ENCODE measurements around the gene TIPARP.

DNA sequence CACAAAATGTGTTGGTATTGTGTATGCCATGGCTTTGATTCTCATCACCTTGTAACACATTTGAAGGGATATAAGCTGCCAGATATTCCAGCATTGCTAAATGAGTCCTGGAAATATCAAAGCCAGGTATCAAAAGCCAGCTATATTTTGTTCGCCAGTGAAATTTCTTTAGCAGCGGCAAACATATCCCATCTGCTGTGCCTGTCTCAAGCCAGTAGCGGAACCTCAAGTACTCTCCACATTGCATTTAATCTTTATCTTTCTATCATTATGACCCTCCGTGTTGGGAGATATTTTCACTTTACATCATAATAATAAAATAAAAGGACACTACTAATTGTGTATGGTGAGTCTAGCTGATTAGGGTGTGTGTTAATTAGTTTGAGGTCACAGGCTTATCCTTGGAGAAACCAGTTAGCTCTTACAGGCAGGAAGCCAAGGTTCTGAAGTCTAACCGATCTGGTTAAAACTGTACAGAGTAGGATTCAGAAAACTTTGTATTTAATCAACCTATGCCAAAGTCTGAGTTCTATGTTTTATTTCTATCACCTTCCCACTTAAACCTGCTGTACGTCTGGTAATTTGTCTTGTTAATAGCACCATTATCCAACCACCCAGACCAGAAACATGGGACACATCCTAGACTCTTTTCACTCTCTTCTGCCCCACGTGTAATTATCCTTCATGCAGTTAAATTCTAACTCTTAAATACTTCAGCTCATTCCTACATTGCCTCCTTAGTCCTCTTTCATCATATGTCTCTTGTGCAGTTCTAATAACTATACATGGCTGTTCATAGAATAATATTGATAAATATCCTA, 14.5 kb downstream of the TIPARP start:
- no peak for TF ChIP-seq EZH2 (IDR thresholded peaks at IDR 0.05; ENCODE audit: low read depth)
- TF ChIP-seq, protein P1, sequence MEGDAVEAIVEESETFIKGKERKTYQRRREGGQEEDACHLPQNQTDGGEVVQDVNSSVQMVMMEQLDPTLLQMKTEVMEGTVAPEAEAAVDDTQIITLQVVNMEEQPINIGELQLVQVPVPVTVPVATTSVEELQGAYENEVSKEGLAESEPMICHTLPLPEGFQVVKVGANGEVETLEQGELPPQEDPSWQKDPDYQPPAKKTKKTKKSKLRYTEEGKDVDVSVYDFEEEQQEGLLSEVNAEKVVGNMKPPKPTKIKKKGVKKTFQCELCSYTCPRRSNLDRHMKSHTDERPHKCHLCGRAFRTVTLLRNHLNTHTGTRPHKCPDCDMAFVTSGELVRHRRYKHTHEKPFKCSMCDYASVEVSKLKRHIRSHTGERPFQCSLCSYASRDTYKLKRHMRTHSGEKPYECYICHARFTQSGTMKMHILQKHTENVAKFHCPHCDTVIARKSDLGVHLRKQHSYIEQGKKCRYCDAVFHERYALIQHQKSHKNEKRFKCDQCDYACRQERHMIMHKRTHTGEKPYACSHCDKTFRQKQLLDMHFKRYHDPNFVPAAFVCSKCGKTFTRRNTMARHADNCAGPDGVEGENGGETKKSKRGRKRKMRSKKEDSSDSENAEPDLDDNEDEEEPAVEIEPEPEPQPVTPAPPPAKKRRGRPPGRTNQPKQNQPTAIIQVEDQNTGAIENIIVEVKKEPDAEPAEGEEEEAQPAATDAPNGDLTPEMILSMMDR (conservative IDR thresholded peaks at IDR 0.05) = no peak
